ENCODE data around the gene NUCKS1. TPM values are rescaled to one million over a fixed set of nuclear protein-coding genes. Genes with fewer than 3 reads are reported as not detected.

The NUCKS1 gene, protein sequence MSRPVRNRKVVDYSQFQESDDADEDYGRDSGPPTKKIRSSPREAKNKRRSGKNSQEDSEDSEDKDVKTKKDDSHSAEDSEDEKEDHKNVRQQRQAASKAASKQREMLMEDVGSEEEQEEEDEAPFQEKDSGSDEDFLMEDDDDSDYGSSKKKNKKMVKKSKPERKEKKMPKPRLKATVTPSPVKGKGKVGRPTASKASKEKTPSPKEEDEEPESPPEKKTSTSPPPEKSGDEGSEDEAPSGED
- polyA plus RNA-seq (ENCODE audit: insufficient read length in 10 of 10): 100 to 1,000 TPM; 191 to 265 (median 230) TPM
- long read RNA-seq, donor 1, full-length matches to known transcripts: 21 of 104 reads
- long read RNA-seq, donor 1, partial matches to known transcripts: 83 of 104 reads
- long read RNA-seq, donor 1, other reads (novel, unspliced or antisense): 0 of 104 reads
- long read RNA-seq, donor 2, full-length matches to known transcripts: 21 of 105 reads
- long read RNA-seq, donor 2, partial matches to known transcripts: 75 of 105 reads
- long read RNA-seq, donor 2, other reads (novel, unspliced or antisense): 9 of 105 reads
- long read RNA-seq, donor 3: 0 reads
- long read RNA-seq, donor 4, full-length matches to known transcripts: 18 of 50 reads
- long read RNA-seq, donor 4, partial matches to known transcripts: 32 of 50 reads
- long read RNA-seq, donor 4, other reads (novel, unspliced or antisense): 0 of 50 reads
- long read RNA-seq, donor 5, full-length matches to known transcripts: 28 of 132 reads
- long read RNA-seq, donor 5, partial matches to known transcripts: 104 of 132 reads
- long read RNA-seq, donor 5, other reads (novel, unspliced or antisense): 0 of 132 reads
- long read RNA-seq, donor 6, full-length matches to known transcripts: 53 of 145 reads
- long read RNA-seq, donor 6, partial matches to known transcripts: 85 of 145 reads
- long read RNA-seq, donor 6, other reads (novel, unspliced or antisense): 7 of 145 reads
- long read RNA-seq, donor 7, full-length matches to known transcripts: 27 of 86 reads
- long read RNA-seq, donor 7, partial matches to known transcripts: 50 of 86 reads
- long read RNA-seq, donor 7, other reads (novel, unspliced or antisense): 9 of 86 reads
- long read RNA-seq, donor 8, full-length matches to known transcripts: 23 of 113 reads
- long read RNA-seq, donor 8, partial matches to known transcripts: 84 of 113 reads
- long read RNA-seq, donor 8, other reads (novel, unspliced or antisense): 6 of 113 reads
- long read RNA-seq, donor 9, full-length matches to known transcripts: 3 of 11 reads
- long read RNA-seq, donor 9, partial matches to known transcripts: 8 of 11 reads
- long read RNA-seq, donor 9, other reads (novel, unspliced or antisense): 0 of 11 reads

DNA sequence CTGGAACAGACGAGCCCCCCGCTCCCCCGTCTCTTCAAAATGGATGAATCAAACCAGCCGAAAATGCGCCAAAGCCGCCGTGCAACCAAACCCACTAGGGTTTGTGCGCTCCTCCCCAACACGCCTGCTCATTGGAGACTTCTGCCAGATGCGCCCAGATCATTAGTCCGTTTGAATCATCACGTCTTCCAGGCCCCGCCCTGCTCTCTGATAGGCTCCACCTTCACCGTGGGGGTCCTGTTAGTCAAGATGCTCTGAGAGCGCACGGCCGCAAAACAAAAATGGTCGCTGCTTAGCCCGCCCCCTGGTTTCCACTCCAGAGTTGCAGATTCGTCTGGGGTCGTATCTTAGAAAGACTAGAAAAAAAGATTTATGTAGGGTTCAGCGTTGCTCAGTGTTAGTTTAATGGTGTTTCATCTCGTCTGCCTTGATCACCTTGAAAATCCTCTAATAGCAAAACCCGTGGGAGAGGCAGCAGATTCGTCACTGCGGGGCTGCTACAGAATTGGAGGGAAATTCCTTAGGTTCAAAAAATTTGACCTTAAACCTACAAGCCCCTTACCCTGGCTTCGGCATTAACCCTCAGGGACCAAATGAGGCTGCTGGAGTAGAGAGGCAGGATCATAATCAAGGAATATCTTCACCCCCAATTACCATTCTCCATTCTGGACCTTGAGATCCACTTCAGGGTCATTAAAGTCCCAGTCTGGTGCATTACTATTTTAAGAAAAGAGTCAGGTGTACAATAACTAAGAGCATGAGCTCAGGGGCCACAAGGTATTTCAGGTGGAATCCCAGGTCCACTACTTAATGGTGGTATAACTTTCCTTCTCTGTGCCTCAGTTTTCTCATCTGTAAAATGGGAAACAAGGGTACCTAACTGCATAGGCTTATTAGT, at the start of gene NUCKS1:
Gene NUCKS1, minus strand, starts transcription at position 45 of the 898 bp plus-strand sequence. CDS start 209 bp downstream, outside the sequence.
- peak; percentile 98 to 99 (median 99) for DNase-seq

DNA sequence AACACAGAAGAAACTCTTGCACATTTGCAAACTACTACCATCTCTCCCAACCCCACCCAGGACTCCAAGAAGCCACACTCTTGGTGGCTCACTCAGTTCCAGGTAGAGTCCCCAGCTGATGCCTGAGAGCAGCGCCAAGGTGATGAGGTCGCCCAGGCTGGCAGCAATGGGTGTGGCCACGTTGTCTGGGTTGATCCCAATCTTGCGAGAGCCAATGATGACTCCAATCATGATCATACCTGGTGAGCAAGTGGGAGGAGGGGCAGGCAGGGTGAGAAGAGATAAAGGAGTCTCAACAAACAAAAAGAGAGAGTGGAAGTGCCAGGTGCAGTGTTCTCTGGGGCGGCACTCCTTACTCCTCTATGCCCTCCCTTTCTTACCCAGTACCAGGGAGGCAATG, 48.6 kb upstream of the NUCKS1 start:
- DNase-seq: no peak

DNA sequence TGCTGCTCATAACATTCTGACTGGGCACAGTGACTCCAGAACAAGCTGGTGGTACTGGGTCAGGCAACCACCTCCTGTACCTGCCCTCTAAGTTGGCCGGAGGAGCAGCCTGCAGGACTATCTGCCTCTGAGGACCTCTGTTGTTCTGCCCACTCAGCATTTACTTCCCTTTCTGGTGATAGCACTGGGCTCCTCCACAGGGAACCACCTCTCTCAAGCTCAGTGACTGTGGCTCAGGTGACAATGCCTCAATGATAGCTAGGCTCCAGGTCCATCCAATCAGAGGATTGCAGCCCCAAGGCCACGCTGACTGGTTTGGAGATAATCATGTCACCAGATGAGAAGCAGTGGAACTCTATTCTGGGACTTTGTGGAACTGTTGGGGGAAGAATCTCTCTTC, 47.2 kb upstream of the NUCKS1 start:
- no peak for DNase-seq

DNA sequence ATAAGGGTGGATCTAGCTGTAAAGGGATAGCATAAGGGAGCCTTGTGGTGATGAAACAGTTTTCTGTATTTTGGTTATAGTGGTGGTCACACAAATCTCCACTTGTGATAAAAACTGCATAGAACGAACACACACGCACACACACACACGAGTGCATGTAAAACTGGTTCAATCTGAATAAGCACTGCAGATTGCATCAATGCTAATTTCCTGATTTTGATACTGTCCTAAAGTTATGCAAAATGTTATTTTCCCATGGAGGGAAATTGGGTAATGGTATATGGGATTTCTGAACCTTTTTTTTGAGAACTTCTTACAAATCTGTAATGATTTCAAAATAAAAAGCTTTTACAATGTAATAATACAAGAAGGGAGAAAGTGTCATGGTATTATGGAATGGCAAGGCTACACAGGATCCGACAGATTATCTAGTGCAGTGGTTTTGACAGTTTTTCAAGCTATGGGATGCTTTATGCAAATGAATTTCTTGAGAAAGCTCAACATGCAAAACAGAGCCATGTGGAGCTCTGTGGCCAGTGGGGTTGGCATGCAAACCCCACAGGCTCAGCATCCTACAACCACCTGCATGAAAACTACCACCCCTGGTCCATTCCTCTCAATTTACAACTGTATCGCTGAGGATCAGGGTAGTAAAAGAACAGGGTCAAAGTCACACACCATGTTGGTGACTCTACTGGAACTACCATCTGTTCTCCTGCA, 44.2 kb upstream of the NUCKS1 start:
- DNase-seq: no peak

DNA sequence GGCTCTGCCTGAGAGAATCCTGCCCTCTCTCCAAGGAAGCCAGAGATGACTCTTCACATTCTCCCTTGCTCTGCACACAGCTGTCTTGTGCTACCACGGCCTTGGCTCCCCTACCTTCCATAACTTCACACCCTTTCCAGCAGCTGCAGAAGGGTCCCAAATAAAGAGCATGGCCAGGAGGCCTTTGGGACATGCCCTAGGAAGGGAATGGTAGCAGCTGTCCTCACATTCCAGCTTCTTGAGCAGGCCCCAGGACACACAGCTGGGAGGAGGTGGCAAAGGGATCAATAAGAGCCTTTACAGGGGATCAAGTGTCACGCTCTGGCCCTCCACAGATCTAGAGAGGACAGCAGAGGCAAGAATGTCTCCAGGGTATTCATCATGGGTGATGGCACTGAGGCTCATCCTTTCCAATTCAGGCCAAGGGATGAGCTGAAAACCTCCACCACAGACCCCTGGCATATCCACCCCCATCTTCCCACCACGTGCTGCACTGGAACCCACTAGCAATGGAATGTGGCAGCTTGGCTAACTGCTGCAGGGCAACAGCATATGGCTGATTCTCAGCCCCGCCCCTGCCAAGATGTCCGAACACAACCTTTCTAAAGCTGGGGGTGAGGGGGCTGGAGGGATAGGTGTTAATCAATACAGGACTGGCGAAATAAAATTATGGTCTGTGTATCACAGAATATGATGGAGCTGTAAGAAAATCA, 43.1 kb upstream of the NUCKS1 start:
- DNase-seq: peak in 2 of 3 donors; percentile 22 to 29

DNA sequence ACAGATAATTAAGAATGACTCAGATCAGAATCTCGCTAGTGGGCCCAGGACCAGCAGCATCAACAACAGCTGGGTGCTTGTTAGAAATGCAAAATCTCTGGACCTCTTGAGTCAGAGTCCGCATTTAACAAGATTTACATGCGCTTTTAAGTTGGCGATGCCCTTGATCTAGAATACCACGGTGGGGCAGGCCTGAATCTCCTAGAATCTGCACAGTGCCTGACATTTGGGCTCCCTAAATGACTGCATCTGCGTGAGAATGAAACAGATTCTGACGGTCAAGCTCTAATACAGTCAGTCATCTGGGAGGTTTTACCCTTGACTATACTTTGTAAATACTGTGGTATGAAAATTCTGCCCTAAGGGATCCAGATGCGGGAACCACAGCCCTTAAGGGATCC, 42.5 kb upstream of the NUCKS1 start:
- no peak for DNase-seq

DNA sequence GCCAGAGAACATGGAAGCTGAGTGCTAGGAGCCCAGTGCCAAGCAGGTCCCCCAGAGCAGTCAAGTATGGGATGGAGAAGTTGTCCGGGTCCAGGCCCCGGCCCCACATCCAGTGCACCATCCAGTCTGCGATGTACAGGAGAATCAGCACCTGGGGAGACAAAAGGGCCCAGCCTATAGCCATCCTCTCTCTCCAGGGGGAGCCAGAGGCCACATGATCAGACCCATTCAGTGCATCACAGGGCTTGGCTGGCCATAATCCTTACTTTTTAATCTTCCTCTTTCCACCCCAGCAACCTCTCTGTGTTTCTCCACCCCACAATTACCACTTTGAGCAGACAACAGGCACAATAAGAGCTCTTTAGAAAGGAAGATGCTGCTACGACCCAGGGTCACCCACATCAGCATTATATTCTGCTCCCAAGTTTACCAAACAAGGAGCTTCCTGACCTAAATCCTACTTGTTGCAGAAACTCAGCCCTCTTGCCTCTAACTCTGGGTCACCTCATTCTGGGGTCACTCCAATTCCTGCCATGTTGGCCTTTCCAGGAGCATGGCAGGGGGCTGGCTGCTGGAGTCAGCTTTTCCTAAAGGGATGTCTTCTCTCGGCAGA, 41.7 kb upstream of the NUCKS1 start:
- peak; percentile 46 to 75 (median 64) for DNase-seq

DNA sequence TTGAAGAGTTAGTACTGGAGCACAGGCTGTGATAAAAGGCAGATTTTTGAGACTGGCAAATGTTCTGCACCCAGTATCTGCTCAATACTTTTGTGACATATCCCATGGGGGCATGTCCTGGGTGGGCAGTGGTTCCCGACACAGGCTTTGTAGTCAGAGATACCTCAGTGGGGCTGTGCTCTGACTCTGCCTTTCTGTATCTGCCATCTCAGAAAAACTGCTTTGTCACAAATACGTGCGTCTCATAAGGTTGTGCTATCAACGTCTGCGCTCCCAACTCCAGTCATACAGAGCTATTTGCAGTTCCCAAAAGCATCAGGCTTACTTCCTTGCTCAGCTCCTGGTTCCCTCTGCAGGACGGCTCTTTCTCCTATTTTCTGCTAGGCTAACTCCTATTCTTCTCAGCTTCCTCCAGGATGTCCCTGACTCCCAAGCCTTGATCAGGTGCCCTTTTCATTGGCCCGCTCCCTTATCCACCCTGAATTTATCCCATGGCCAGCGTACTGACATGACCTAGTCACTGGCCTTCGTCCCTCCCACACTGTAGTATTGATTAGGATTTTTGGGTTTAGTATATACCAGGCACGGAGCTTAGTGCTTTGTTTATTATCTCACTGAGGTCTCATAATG, 37.4 kb upstream of the NUCKS1 start:
- no peak for DNase-seq

DNA sequence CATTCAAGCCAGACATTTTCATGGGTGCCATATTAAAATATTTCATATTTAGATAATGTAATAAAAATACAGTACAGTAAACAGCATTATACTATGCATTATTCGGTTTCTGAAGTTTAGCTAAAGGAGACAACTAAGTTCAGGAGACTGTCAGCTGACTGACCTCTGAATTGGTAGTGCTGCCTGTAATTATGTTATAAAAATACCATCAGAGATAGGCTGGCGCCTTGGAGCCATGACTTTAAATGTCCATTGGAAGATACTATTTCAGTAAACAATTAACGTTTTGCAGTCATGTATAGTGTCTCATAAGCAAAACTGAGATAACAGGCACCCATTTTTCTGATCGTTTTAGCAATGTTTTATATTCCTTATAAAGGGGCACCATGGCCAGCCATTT, 36.6 kb upstream of the NUCKS1 start:
- no peak for DNase-seq

DNA sequence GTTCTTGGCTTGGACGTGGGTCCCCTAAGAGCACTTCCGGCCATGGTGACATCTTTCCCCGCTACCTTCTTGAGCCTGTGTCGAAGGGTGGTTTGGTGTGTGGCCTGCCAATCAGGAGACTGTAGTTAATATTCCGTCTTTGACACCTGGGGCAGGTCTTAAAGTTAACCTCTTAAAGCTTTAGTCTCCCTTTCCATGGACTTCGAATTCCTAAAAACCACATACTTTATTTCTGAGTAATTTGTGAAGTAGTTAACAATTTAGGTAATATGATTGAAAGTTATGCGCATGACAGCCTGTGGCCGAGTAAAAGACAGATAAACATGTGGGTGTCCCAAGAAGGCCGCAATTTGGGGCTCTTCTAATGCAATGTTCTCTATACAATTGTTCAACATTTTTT, 35.5 kb upstream of the NUCKS1 start:
- no peak for DNase-seq

DNA sequence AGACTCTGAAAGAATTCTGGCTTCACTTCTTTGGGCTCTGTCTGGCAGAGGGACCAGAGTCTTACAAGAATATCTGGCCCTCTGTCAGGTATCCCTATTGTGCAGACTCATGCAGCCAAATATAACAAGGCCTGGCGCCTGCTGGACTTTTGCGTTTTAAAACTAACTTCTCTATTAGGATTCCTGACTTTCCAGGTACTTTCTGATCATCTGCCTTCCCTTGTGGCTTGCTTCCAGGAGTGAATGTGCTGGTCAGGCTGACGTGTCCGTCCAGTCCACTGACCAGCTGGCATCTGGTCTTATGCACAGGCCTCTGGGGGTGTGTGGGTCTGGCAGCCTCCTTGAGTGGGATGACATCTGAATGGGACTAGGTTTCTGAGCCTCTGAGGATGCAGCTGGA, 33.9 kb upstream of the NUCKS1 start:
- DNase-seq: peak in 2 of 3 donors; percentile 7 to 26

DNA sequence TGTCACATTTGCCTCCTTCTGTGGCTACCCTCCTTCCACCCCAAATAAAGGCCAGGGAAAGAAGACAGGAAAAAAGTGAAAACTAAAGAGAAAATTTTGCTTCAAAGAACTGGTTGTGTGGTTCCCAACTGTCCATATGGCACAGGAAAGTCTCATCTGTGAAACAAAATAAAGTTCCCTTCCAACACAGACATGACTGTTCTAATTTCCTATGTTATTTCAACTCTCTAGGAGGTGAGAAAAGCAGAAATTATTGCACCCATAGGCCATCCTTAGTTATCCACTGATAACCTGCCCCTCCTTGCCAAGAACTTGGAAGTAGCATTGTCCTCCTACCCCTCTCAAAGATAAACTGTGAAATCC, 33.4 kb upstream of the NUCKS1 start:
- no peak for DNase-seq

DNA sequence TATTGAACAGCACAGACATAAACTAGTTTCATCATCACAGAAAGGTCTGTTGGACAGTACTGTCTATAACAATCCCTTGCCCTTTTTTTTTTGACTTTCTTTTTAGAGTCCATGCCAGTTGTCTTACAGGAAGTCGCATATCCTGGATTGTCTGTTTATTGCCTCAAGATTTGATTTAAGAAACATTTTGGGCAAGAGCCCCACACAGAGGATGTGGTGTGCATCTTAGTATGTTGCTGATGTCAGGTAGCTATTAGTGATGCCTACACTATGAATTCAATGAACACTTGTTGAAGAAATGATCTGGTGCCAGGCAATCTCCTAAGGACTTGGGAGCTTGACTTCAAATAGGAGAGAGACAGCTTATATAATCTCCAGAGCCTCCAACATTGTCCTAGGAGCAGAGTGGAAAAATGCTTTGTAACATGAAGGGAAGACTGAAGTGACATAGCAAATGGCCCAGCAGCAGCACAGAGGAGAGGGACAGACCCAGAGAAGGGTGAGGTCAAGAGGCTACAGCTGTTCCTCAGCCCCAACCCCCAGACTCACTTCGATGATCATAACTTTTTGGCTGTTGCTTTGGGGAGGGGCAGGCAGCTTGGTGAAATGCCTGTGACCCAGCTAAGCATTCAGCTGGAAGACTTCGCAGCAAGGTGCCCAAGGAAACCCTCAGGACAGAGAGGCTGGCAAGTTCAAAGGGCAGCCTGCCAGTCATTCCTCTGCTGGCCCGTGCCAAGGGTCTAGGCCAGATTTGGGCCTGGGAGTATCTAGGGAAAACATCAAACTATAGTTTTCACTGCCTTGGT, 32.8 kb upstream of the NUCKS1 start:
- DNase-seq: no peak

DNA sequence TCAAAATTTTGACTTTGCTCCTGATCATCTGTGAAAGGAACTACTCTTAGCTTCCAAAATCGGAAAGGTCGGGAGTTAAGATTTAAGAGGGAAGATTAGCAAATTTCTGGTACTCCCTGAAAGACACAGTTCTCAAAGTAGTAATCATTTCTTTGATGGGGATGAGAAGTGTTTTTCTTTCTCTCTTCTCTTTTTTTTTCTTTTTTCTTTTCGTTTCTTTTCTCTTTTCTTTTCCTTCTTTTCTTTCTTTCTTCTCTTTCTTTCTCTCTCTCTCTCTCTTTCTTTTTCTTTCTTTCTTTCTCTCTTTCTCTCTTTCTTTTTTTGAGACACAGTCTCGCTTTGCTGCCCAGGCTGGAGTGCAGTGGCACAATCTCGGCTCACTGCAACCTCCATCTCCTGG, 30.4 kb upstream of the NUCKS1 start:
- no peak for DNase-seq

DNA sequence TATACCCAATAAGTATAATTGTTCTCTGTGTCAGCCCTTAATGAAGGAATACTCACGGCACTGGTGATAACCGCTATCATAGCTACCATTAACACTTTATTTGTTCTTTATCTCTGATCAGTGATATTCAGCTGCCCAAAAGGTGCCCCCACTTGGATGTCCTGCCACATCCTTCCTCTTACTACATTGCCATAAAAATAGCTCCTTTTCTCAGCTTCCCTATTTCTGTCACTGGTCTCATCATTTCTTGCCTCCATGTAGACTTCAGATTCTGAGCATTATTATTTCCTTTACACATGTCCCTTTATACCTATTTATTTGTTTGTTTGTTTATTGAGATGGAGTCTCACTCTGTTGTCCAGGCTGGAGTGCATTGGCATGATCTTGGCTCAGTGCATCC, 28.0 kb upstream of the NUCKS1 start:
- no peak for DNase-seq

DNA sequence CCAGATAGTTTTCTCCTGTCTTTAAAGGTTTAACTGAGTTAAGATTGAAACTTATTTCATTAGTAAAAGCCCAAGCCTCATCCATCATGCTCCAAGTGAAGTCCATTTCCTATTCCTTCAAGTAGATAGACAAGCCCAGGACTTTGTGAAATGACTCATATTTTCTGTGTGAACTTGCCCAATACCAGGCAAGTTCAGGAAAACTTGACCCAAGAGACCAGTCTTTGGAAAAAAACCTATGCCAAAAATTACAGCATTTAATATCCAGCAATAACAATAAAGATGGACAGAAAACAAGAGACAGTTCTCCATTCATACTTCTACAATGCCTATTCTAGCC, 25.7 kb upstream of the NUCKS1 start:
- DNase-seq: peak in 1 of 3 donors; percentile 27

DNA sequence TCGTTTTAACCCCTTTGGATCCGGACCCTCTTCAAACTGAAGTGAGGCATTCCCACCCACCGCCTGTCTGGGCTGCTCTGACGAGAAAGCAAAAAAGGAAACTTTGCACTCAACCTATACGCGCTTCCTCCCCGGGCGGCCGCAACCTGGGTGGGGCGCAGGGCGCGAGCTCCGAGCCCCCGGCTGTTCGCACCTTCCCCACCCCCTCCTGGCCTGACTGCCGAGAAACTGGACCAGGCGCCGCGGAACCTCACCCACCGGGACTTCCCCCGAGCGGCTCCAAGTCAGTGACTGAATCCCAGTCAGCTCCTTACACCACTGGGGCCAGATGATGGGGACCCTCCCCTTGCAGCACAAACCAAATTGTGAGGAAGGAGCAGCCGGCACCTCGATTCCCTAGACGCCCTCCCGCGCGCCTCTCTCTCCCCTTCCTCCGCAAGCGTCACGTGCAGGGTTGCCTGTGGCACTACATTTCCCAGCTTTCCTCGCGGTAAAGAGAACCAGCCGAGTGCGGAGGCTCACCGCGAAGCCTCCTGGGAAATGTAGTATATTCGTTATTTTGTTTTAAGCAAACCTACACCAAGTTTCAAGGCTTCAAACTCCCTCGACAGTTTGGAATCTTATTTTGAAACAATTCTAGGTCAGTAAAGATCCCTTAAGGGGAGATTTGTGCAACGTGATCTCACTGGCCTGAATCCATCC, 25.2 kb upstream of the NUCKS1 start, which contains the start of gene RAB29:
Gene RAB29, minus strand, starts transcription at position 468 of the 702 bp plus-strand sequence. CDS start 526 bp downstream, outside the sequence.
- DNase-seq: peak; percentile 79 to 93 (median 88)
